Psoas muscle (tissue), 8 donors: ENCODE data around the gene PTGR2. TPM values are rescaled to one million over a fixed set of nuclear protein-coding genes. Genes with fewer than 3 reads are reported as not detected.
A peak's percentile ranks its signal among the peaks of the same experiment; 100 is the strongest.
"Not testable (repeated sequence)": the region's sequence is repeated elsewhere in the genome, so short reads cannot be mapped to it uniquely, and the experiment has no call there.

Source experiments
- ATAC-seq, 4 donors: fragments of 200-7000 bp; cut with Tn5 transposase; one replicate each; pipeline ENCODE4 v1.9.1; 2020; ENCODE audit warnings: moderate library complexity in 3 of 4, mild to moderate bottlenecking in 2 of 4
- DNase-seq, 2 donors: peaks; one replicate each; pipeline ENCODE4 v3.0.0-alpha.2; 2020
- H3K27ac ChIP-seq: fragments of 200-600 bp; one replicate; pipeline ENCODE4 v1.8.0; 2022
- H3K27me3 ChIP-seq, 3 donors: fragments of 200-600 bp in 1 of 3; one replicate each; pipeline versions ENCODE4 v1.6.1 to v1.8.0; 2013 to 2022; ENCODE audit warnings: low read length in 2 of 3, mild to moderate bottlenecking in 2 of 3, moderate library complexity in 1 of 3; ENCODE audit not compliant: insufficient read depth in 3 of 3
- H3K36me3 ChIP-seq, 2 donors: fragments of 200-600 bp in 1 of 2; one replicate each; pipeline versions ENCODE4 v1.6.1 to v1.8.0; 2013 to 2022; ENCODE audit warnings: low read depth in 1 of 2, mild to moderate bottlenecking in 1 of 2, moderate library complexity in 1 of 2; ENCODE audit not compliant: insufficient read depth in 1 of 2
- H3K4me1 ChIP-seq: fragments of 200-600 bp; one replicate; pipeline ENCODE4 v1.8.0; 2022
- H3K4me3 ChIP-seq: fragments of 200-600 bp; one replicate; pipeline ENCODE4 v1.8.0; 2022; ENCODE audit warnings: mild to moderate bottlenecking
- H3K9me3 ChIP-seq: fragments of 200-600 bp; one replicate; pipeline ENCODE4 v1.8.0; 2022
- CTCF ChIP-seq: fragments of 200-600 bp; IDR thresholded peaks from one replicate; pipeline ENCODE4 v1.8.0; 2022; ENCODE audit warnings: antibody characterized with exemption
- WGBS, 3 donors: extraction: QIAGEN DNeasy Blood & Tissue Kit; methylation state at CpG; one replicate each; pipeline versions ENCODE4 v1.1.6 to v1.1.7; 2013; 5-methylcytosine and 5-hydroxymethylcytosine counted together
- intact Hi-C, 2 donors: fragments of 100-400 bp; cut with DNase I; formaldehyde crosslinking; loops; one replicate each; pipeline versions ENCODE4 v1.11.0 to v1.14.2; 2022
- polyA plus RNA-seq, 3 donors: library from polyadenylated mRNA; stranded (reverse); fragments of 200-250 nt; gene quantifications; one replicate each; pipeline ENCODE4 v1.2.3, GENCODE V29; 2013
- total RNA-seq, 4 donors: library from RNA; stranded (reverse); fragmentation: NEBNext Ultra II Directional in 2 of 4; extraction: Animal tissue kit (Norgen Biotek cat#: 25700) in 2 of 4; gene quantifications; one replicate each; pipeline versions ENCODE4 v1.2.1 to v1.2.4, GENCODE V29; 2021 to 2023
- donor health status: healthy with polysubstance abuse.
- donor health status: DM: no; HTN: no; CAD: no; lungs with moderate emphysema.
- donor health status: Bipolar disorder and iron deficiency.
- donor health status: healthy.
- donor health status: DM: yes; HTN: yes; CAD: no.
- donor health status: DM: no; HTN: no; CAD: no.
- donor health status: DM: no; HTN: no; CAD: no.
- donor health status: DM: yes; HTN: yes; CAD: no.

Gene PTGR2
- total and polyA plus RNA-seq, 7 donors, result 7.9 to 23.8 (median 12.3) TPM

- H3K27me3 ChIP-seq, result not testable (repeated sequence)
Observed at GRCh38 chr14:73827190-73827589, 24.4 kb upstream of the PTGR2 start.

GRCh38 chr14:73829071-73829470, 22.6 kb upstream of the PTGR2 start:
- Histone ChIP-seq H3K4me3 (no peak overlapping the region), H3K36me3 (no peaks in the 10 kb centered on the region), H3K27me3 (no peaks in the 10 kb centered on the region), H3K9me3 (no peaks in the 10 kb centered on the region), H3K27ac (no peak overlapping the region), H3K4me1 (peaks cover 12% of the 10 kb centered on the region)
- no peak for ATAC-seq
- intact Hi-C loops, result no loop called here
- no peak for DNase-seq
- WGBS, 3 donors, result 77 to 87% (median 81%) methylated on average over 4 of the region's 4 CpGs
- no peak for TF ChIP-seq CTCF

More at GRCh38 chr14:73827190-73827589, 24.4 kb upstream of the PTGR2 start:
- H3K36me3 ChIP-seq, DNase-seq, H3K27ac ChIP-seq, ATAC-seq, intact Hi-C loops, H3K9me3 ChIP-seq, H3K4me3 ChIP-seq: not testable (repeated sequence)
- peak; percentile 4 for TF ChIP-seq CTCF
- peaks cover 12% of the 10 kb centered on the region for H3K4me1 ChIP-seq
- WGBS, 3 donors, result 86 to 94% (median 94%) methylated on average over 7 of the region's 7 CpGs

- no peaks in the 10 kb centered on the region for H3K36me3 ChIP-seq
- H3K27ac ChIP-seq, result peak overlapping the region; percentile 13
Observed at GRCh38 chr14:73829526-73830431, 21.9 kb upstream of the PTGR2 start.

GRCh38 chr14:73833034-73833433, 18.6 kb upstream of the PTGR2 start:
- Histone ChIP-seq H3K4me1 (no peaks in the 10 kb centered on the region), H3K27ac (no peak overlapping the region), H3K27me3 (no peaks in the 10 kb centered on the region), H3K36me3 (no peaks in the 10 kb centered on the region), H3K9me3 (no peaks in the 10 kb centered on the region), H3K4me3 (no peak overlapping the region)
- WGBS, 3 donors, result 42 to 54% (median 52%) methylated on average over 1 of the region's 1 CpG
- intact Hi-C loops, result no loop called here
- no peak for DNase-seq
- TF ChIP-seq CTCF, result no peak
- ATAC-seq, result no peak

More at GRCh38 chr14:73829526-73830431, 21.9 kb upstream of the PTGR2 start:
- no peak for DNase-seq
- TF ChIP-seq CTCF, result no peak
- Histone ChIP-seq H3K9me3 (no peaks in the 10 kb centered on the region), H3K4me3 (no peak overlapping the region), H3K27me3 (no peaks in the 10 kb centered on the region), H3K4me1 (peaks cover 11% of the 10 kb centered on the region)
- WGBS, 3 donors, result 70 to 79% (median 72%) methylated on average over 9 of the region's 9 CpGs
- intact Hi-C loops, result no loop called here
- ATAC-seq, result peak in 2 of 4 donors; percentile 38 to 45
